GM13977 (cell line): ENCODE measurements around the gene WNT3.

Source experiments
- DNase-seq: peaks from one replicate; pipeline ENCODE4 v3.0.0; 2012; ENCODE audit warnings: low spot score
- CTCF ChIP-seq: IDR thresholded peaks from 2 replicates; pipeline ENCODE4 v1.5.1; 2012; ENCODE audit warnings: mild to moderate bottlenecking, control low read depth; ENCODE audit not compliant: insufficient read depth; ENCODE audit errors: extremely low read depth, missing control alignments
- in situ Hi-C: fragments of 300-500 bp; cut with MboI; formaldehyde crosslinking; loops from one replicate; pipeline ENCODE4 v1.12.0; 2022; ENCODE audit warnings: low sequenced_read_pairs, low pct_unique_long_range_greater_than_20kb, mixed read lengths, inconsistent platforms; ENCODE audit not compliant: unreplicated experiment

WNT3 gene

GRCh38 chr17:46815474-46816353 lies 2.8 kb downstream of the WNT3 start:
- in situ Hi-C loops: loop anchor here (25.0 kb wide), 1 partner anchor 103 kb away; no protein-coding TSS in a partner anchor
- no peak for DNase-seq
- no peak for TF ChIP-seq CTCF

- no peak for TF ChIP-seq CTCF
- in situ Hi-C loops: loop anchor here (25.0 kb wide), 1 partner anchor 102 kb away; no protein-coding TSS in a partner anchor
- DNase-seq: no peak
These were observed 4.0 kb downstream of the WNT3 start for GRCh38 chr17:46814446-46814845.

GRCh38 chr17:46813920-46814319 lies 4.6 kb downstream of the WNT3 start:
- no peak for DNase-seq
- in situ Hi-C loops: loop anchor here (25.0 kb wide), 1 partner anchor 102 kb away; no protein-coding TSS in a partner anchor
- no peak for TF ChIP-seq CTCF

GRCh38 chr17:46812624-46813318 lies 5.7 kb downstream of the WNT3 start:
- in situ Hi-C loops: loop anchor here (25.0 kb wide), 1 partner anchor 100 kb away; no protein-coding TSS in a partner anchor
- no peak for DNase-seq
- no peak for TF ChIP-seq CTCF

- in situ Hi-C loops: loop anchor here (25.0 kb wide), 1 partner anchor 100 kb away; no protein-coding TSS in a partner anchor
- TF ChIP-seq CTCF: no peak
- DNase-seq: no peak
These were observed 6.4 kb downstream of the WNT3 start for GRCh38 chr17:46811978-46812583.

GRCh38 chr17:46810837-46811236 lies 7.7 kb downstream of the WNT3 start:
- TF ChIP-seq CTCF: no peak
- in situ Hi-C loops: loop anchor here (25.0 kb wide), 1 partner anchor 99 kb away; no protein-coding TSS in a partner anchor
- no peak for DNase-seq
